A673 (cell line): ENCODE data around the gene ARSG. TPM values are rescaled to one million over a fixed set of nuclear protein-coding genes. Genes with fewer than 3 reads are reported as not detected.

ENCODE experiments used
- BruUV-seq: library from RNA; stranded (reverse); fragments of 400-500 nt; replicated peaks from 2 replicates; lab custom pipeline; 2021; lab: Mats Ljungman, UMichigan
- CTCF ChIA-PET: fragments of 300-600 bp; sonication (Branson Sonifier 250); formaldehyde crosslinking; loops from one replicate; lab custom pipeline; 2022; ENCODE audit warnings: antibody characterized with exemption; lab: Charles Lee
- POLR2A ChIA-PET: fragments of 300-600 bp; sonication (Branson Sonifier 250); formaldehyde crosslinking; loops from one replicate; lab custom pipeline; 2022; ENCODE audit warnings: antibody characterized with exemption; ENCODE audit not compliant: low non-redundant PET; lab: Charles Lee
- DNase-seq: peaks from one replicate; pipeline ENCODE4 v3.0.0-alpha.2; 2015; ENCODE audit warnings: low spot score
- H3K27ac ChIP-seq: fragments of 200-600 bp; sonication (generic); 2 replicates; pipeline ENCODE4 v1.5.1; 2016; ENCODE audit warnings: mixed run types, low read depth, mild to moderate bottlenecking, mixed read lengths, antibody characterized with exemption, low read length; ENCODE audit not compliant: poor library complexity, severe bottlenecking
- H3K27me3 ChIP-seq: fragments of 200-600 bp; sonication (generic); replicated peaks from 2 replicates; pipeline ENCODE4 v1.6.1; 2017; ENCODE audit warnings: mixed run types, low read depth, mild to moderate bottlenecking, mixed read lengths, antibody characterized with exemption, low read length; ENCODE audit not compliant: insufficient read depth, poor library complexity
- H3K36me3 ChIP-seq: fragments of 200-600 bp; sonication (generic); 2 replicates; pipeline ENCODE4 v1.6.1; 2016; ENCODE audit warnings: mixed run types, mild to moderate bottlenecking, mixed read lengths, antibody characterized with exemption, low read length; ENCODE audit not compliant: insufficient read depth, poor library complexity, severe bottlenecking
- H3K4me1 ChIP-seq: fragments of 200-600 bp; sonication (generic); 2 replicates; pipeline ENCODE4 v1.6.1; 2017; ENCODE audit warnings: mixed run types, mild to moderate bottlenecking, mixed read lengths, antibody characterized with exemption, low read length; ENCODE audit not compliant: insufficient read depth, poor library complexity, severe bottlenecking
- H3K4me3 ChIP-seq: fragments of 200-600 bp; sonication (generic); 2 replicates; pipeline ENCODE4 v1.5.1; 2016; ENCODE audit warnings: low read depth, mixed run types, mild to moderate bottlenecking, mixed read lengths, low read length; ENCODE audit not compliant: poor library complexity, severe bottlenecking
- H3K9me3 ChIP-seq: fragments of 200-600 bp; sonication (generic); 2 replicates; pipeline ENCODE4 v1.6.1; 2016; ENCODE audit warnings: mixed run types, low read depth, mild to moderate bottlenecking, mixed read lengths, antibody characterized with exemption, low read length; ENCODE audit not compliant: poor library complexity, severe bottlenecking
- CTCF ChIP-seq: fragments of 300-800, 200-600 bp; sonication (generic); conservative IDR thresholded peaks from 2 replicates; pipeline ENCODE4 v1.5.1; 2017; ENCODE audit warnings: low read depth, mild to moderate bottlenecking, antibody characterized with exemption, low read length, moderate library complexity, mixed read lengths
- EZH2 ChIP-seq: fragments of 200-600 bp; sonication (generic); IDR thresholded peaks from 2 replicates; pipeline ENCODE4 v1.6.1; 2017; ENCODE audit warnings: borderline replicate concordance, low read depth, mild to moderate bottlenecking, mixed read lengths, antibody characterized with exemption, low read length; ENCODE audit not compliant: poor library complexity, severe bottlenecking
- intact Hi-C: fragments of 100-400 bp; cut with micrococcal nuclease; formaldehyde crosslinking; loops from one replicate; pipeline ENCODE4 v1.10.0; 2022; ENCODE audit not compliant: unreplicated experiment
- total RNA-seq: library from RNA; stranded (reverse); gene quantifications from 2 replicates; pipeline ENCODE4 v1.2.3, GENCODE V29; 2021

ARSG gene
- total RNA-seq, 1 experiment from 2014 or later, result 1.0 TPM

- ChIA-PET POLR2A (no interaction called here), CTCF (interaction anchor here (0.6 to 1.4 kb wide), 3 partner anchors 21 to 173 kb away, joined by 3 to 8 read pairs (median 3); partner anchors contain the start of gene WIPI1)
- intact Hi-C loops, result loop anchor here (2.0 to 5.0 kb wide), 2 partner anchors 84 to 173 kb away; no protein-coding TSS in a partner anchor
- DNase-seq, result peak; percentile 80
- no TSS peak for BruUV-seq
- no peaks in the 10 kb centered on the region for H3K36me3 ChIP-seq
- H3K27ac ChIP-seq, result no peak overlapping the region
- TF ChIP-seq EZH2 (no peak), CTCF (peak; percentile 93)
- no peaks in the 10 kb centered on the region for H3K27me3 ChIP-seq
- no peak overlapping the region for H3K4me3 ChIP-seq
- H3K9me3 ChIP-seq, result no peaks in the 10 kb centered on the region
- H3K4me1 ChIP-seq, result no peaks in the 10 kb centered on the region
Observed at GRCh38 chr17:68435876-68436842, 144.9 kb downstream of the ARSG start.

- CTCF ChIA-PET, result no interaction called here
- TF ChIP-seq CTCF (no peak), EZH2 (no peak)
- DNase-seq, result no peak
- BruUV-seq, result no TSS peak
- no peak overlapping the region for H3K27ac ChIP-seq
- H3K4me3 ChIP-seq, result no peak overlapping the region
- no peaks in the 10 kb centered on the region for H3K27me3 ChIP-seq
- intact Hi-C loops, result loop anchor here (2.0 to 5.0 kb wide), 2 partner anchors 86 to 175 kb away; no protein-coding TSS in a partner anchor
- no peaks in the 10 kb centered on the region for H3K9me3 ChIP-seq
- H3K36me3 ChIP-seq, result no peaks in the 10 kb centered on the region
- POLR2A ChIA-PET, result no interaction called here
- no peaks in the 10 kb centered on the region for H3K4me1 ChIP-seq
Observed at GRCh38 chr17:68437979-68438822, 146.9 kb downstream of the ARSG start.

GRCh38 chr17:68439656-68440290, 148.5 kb downstream of the ARSG start:
- no peaks in the 10 kb centered on the region for H3K9me3 ChIP-seq
- ChIA-PET CTCF (interaction anchor here (0.6 kb wide), 1 partner anchor 262 kb away, joined by 3 read pairs; no protein-coding TSS in a partner anchor), POLR2A (no interaction called here)
- intact Hi-C loops, result loop anchor here (5.0 kb wide), 1 partner anchor 87 kb away; no protein-coding TSS in a partner anchor
- no peaks in the 10 kb centered on the region for H3K4me1 ChIP-seq
- H3K27me3 ChIP-seq, result no peaks in the 10 kb centered on the region
- no TSS peak for BruUV-seq
- no peaks in the 10 kb centered on the region for H3K36me3 ChIP-seq
- H3K27ac ChIP-seq, result no peak overlapping the region
- no peak for TF ChIP-seq CTCF
- DNase-seq, result no peak
- no peak overlapping the region for H3K4me3 ChIP-seq
